ENCODE data around the gene POGLUT2. TPM values are rescaled to one million over a fixed set of nuclear protein-coding genes. Genes with fewer than 3 reads are reported as not detected.

Gene POGLUT2
- total and polyA plus RNA-seq, 2 donors (not counting 3 experiments of a cell fraction or from before 2014, with no cell fraction given), result 17.9 to 22.5 TPM

- peak overlapping the region; percentile 71 for H3K27ac ChIP-seq (ENCODE audit: insufficient read depth, low read depth, low read length)
- H3K27me3 ChIP-seq (ENCODE audit: control insufficient read depth in 2 of 2, insufficient read depth in 2 of 2, low read length in 2 of 2), result no peaks in the 10 kb centered on the region
- BruUV-seq (replicated peaks), result no TSS peak
- dilution Hi-C loops (cut with MboI; ENCODE audit: extremely low pct_ligation_motif_present, low sequenced_read_pairs) (no loop called here), intact Hi-C loops (cut with micrococcal nuclease) (no loop called here)
- peak overlapping the region; percentile 51 for H3K9ac ChIP-seq (replicated peaks; ENCODE audit: extremely low read depth, insufficient read depth, low read length)
- no peaks in the 10 kb centered on the region for H3K79me2 ChIP-seq (ENCODE audit: control insufficient read depth, insufficient read depth, low read length)
- FAIRE-seq, result peak; percentile 95
- DNase-seq (ENCODE audit: low read depth, low spot score), result peak; percentile 58
- peak overlapping the region in 2 of 3 experiments; percentile 5 to 46 for H3K4me3 ChIP-seq (replicated peaks in 1 of 3; ENCODE audit: insufficient read depth in 1 of 3, low read depth in 1 of 3, low read length in 3 of 3)
- ChIA-PET CTCF (interaction anchor here (0.9 to 1.5 kb wide), 7 partner anchors 16 to 270 kb away, joined by 3 to 5 read pairs (median 4); no protein-coding TSS in a partner anchor), POLR2A (no interaction called here)
- peak overlapping the region; percentile 93 for H3K4me2 ChIP-seq (ENCODE audit: insufficient read depth, low read length)
- TF ChIP-seq, protein P1, sequence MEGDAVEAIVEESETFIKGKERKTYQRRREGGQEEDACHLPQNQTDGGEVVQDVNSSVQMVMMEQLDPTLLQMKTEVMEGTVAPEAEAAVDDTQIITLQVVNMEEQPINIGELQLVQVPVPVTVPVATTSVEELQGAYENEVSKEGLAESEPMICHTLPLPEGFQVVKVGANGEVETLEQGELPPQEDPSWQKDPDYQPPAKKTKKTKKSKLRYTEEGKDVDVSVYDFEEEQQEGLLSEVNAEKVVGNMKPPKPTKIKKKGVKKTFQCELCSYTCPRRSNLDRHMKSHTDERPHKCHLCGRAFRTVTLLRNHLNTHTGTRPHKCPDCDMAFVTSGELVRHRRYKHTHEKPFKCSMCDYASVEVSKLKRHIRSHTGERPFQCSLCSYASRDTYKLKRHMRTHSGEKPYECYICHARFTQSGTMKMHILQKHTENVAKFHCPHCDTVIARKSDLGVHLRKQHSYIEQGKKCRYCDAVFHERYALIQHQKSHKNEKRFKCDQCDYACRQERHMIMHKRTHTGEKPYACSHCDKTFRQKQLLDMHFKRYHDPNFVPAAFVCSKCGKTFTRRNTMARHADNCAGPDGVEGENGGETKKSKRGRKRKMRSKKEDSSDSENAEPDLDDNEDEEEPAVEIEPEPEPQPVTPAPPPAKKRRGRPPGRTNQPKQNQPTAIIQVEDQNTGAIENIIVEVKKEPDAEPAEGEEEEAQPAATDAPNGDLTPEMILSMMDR (IDR thresholded peaks at IDR 0.05; ENCODE audit: extremely low read depth in 1 of 2, insufficient read depth in 1 of 2, low read depth in 1 of 2, low read length in 2 of 2), result no peak
- no peak for TF ChIP-seq POLR2AphosphoS5 (IDR thresholded peaks at IDR 0.05; ENCODE audit: insufficient read depth, low read depth, low read length)
- TF ChIP-seq FOS (IDR thresholded peaks at IDR 0.05; ENCODE audit: borderline replicate concordance, insufficient read depth, low read length), result peak; percentile 63
- no peak for TF ChIP-seq EZH2 (IDR thresholded peaks at IDR 0.05; ENCODE audit: borderline replicate concordance, low read depth, low read length, severe bottlenecking)
- TF ChIP-seq MYC (IDR thresholded peaks at IDR 0.05; ENCODE audit: low read depth, low read length), result no peak
- TF ChIP-seq JUN (IDR thresholded peaks at IDR 0.05; ENCODE audit: borderline replicate concordance, insufficient read depth, insufficient read length, low read depth), result peak; percentile 22
- TF ChIP-seq POLR2A (IDR thresholded peaks at IDR 0.05; ENCODE audit: low read depth, low read length), result no peak
- TF ChIP-seq, protein P2, sequence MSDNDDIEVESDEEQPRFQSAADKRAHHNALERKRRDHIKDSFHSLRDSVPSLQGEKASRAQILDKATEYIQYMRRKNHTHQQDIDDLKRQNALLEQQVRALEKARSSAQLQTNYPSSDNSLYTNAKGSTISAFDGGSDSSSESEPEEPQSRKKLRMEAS (IDR thresholded peaks at IDR 0.05; ENCODE audit: insufficient read depth, insufficient read length), result no peak
- TF ChIP-seq GATA2 (IDR thresholded peaks at IDR 0.05; ENCODE audit: insufficient read depth, insufficient read length, low read depth, low read length), result no peak
- peaks cover 4 to 7% of the 10 kb centered on the region in 2 experiments for H3K36me3 ChIP-seq (ENCODE audit: control insufficient read depth in 2 of 2, extremely low read depth in 1 of 2, insufficient read depth in 2 of 2, low read length in 2 of 2)
- H3K9me3 ChIP-seq (replicated peaks; ENCODE audit: control insufficient read depth, insufficient read depth, low read length), result no peaks in the 10 kb centered on the region
- H2AFZ ChIP-seq (ENCODE audit: low read depth, low read length), result peak overlapping the region; percentile 51
- H3K9me1 ChIP-seq (replicated peaks; ENCODE audit: control insufficient read depth, extremely low read depth, insufficient read depth, low read length), result no peaks in the 10 kb centered on the region
- H4K20me1 ChIP-seq (replicated peaks; ENCODE audit: control insufficient read depth, extremely low read depth, insufficient read depth, low read length), result no peaks in the 10 kb centered on the region
- peaks cover 16% of the 10 kb centered on the region for H3K4me1 ChIP-seq (ENCODE audit: control insufficient read depth, extremely low read depth, insufficient read depth, low read length)
Observed at GRCh38 chr13:102825921-102826706, 27.3 kb upstream of the POGLUT2 start.
